ENCODE measurements around the gene DMRT2.

The DMRT2 gene

DNA sequence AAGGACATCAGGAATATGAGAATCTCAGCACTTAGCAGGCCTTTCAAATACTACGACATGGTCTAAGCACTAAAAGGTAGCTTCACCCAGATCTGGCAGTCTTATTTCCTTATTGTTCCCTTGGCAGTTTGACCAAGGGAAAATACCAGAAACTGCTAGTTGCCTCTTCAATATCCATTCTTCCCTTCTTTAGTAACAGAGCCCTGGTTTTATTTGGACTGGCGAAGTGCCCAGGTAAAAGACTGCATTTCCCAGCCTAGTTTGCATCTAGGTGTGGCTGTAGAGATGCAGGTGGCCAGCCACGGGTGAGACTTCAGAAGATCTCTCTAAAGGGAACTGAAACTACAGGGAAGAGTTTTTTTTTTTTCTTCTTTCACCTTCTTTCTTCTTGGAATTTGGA lies 21.6 kb downstream of the DMRT2 start:
- in situ Hi-C loops (cut with MboI; ENCODE audit: low sequenced_read_pairs, unreplicated experiment) = no loop called here
- no peak for DNase-seq (ENCODE audit: low spot score)
- TF ChIP-seq, protein P1, sequence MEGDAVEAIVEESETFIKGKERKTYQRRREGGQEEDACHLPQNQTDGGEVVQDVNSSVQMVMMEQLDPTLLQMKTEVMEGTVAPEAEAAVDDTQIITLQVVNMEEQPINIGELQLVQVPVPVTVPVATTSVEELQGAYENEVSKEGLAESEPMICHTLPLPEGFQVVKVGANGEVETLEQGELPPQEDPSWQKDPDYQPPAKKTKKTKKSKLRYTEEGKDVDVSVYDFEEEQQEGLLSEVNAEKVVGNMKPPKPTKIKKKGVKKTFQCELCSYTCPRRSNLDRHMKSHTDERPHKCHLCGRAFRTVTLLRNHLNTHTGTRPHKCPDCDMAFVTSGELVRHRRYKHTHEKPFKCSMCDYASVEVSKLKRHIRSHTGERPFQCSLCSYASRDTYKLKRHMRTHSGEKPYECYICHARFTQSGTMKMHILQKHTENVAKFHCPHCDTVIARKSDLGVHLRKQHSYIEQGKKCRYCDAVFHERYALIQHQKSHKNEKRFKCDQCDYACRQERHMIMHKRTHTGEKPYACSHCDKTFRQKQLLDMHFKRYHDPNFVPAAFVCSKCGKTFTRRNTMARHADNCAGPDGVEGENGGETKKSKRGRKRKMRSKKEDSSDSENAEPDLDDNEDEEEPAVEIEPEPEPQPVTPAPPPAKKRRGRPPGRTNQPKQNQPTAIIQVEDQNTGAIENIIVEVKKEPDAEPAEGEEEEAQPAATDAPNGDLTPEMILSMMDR (IDR thresholded peaks at IDR 0.05; ENCODE audit: borderline replicate concordance, control extremely low read depth, extremely low read depth, insufficient read depth, missing control alignments) = no peak

DNA sequence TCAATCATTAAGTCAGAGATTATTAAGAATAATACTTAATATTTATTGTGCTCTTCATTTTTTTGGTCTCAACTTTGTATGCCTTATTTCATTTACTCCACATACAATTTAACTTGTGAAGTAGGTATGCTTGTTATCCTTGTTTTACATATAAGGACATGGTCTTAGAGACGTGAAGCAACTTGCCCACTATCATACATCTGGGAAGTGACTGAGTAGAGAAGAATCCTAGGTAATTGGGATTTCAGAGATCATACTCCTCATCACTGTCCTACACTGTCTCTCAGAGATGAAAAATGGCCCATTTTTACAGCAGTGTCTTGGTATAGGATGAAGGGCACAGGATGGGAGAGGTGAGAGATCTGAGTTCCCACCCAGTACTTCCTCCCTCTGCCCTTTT lies 23.3 kb downstream of the DMRT2 start:
- in situ Hi-C loops (cut with MboI; ENCODE audit: low sequenced_read_pairs, unreplicated experiment) = no loop called here
- no peak for DNase-seq (ENCODE audit: low spot score)
- TF ChIP-seq, protein P1 (IDR thresholded peaks at IDR 0.05; ENCODE audit: borderline replicate concordance, control extremely low read depth, extremely low read depth, insufficient read depth, missing control alignments) = no peak

DNA sequence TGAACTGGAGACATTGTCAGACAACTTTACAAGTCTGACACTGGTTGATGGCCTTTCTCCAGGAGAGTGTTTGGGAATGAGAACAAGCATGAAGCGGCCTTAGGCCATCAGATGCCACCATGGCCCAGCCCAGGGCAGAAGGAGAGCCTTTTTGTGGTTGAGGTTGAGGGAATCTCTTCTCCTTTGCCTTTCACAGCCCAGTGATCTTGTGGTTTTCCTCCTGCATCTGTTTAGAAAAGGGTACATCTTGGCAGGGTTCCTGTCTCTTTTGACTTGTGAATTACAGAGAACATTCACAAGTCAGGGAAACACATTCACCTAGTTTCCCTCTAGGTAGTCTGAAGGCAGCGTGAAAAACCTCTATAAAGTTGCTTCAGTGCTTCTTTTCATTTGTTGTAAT lies 27.5 kb downstream of the DMRT2 start:
- DNase-seq (ENCODE audit: low spot score) = no peak
- in situ Hi-C loops (cut with MboI; ENCODE audit: low sequenced_read_pairs, unreplicated experiment) = no loop called here
- TF ChIP-seq, protein P1 (IDR thresholded peaks at IDR 0.05; ENCODE audit: borderline replicate concordance, control extremely low read depth, extremely low read depth, insufficient read depth, missing control alignments) = no peak

DNA sequence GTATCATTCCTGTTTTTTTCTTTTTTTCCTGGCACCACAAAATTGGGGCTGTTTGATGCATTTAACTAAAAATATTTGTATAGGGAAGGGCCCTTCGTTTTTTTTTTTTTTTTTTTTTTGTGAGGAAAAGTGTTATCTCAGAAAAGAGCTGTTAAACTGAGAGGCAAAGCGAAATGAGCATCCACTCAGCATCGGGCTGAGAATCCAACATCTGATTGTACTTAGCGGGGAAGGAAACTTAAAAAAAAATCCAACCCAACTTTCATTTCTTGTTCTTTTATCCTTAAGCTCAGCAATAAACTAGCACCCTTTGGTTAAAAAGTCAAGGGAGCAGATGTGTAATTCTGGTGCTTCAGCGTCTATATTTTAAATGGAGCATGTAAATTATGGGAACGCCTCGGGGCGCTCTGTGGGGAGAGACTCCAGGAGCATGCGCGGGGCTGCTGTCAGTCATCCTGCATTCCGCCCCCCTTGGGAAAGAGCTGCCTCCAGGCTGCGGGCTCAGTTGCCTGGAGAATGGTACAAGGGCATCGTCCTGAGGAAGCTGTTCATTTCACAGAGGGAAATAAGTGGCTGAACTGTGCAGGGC lies 33.3 kb downstream of the DMRT2 start:
- in situ Hi-C loops (cut with MboI; ENCODE audit: low sequenced_read_pairs, unreplicated experiment) = no loop called here
- TF ChIP-seq, protein P1 (IDR thresholded peaks at IDR 0.05; ENCODE audit: borderline replicate concordance, control extremely low read depth, extremely low read depth, insufficient read depth, missing control alignments) = no peak
- no peak for DNase-seq (ENCODE audit: low spot score)

DNA sequence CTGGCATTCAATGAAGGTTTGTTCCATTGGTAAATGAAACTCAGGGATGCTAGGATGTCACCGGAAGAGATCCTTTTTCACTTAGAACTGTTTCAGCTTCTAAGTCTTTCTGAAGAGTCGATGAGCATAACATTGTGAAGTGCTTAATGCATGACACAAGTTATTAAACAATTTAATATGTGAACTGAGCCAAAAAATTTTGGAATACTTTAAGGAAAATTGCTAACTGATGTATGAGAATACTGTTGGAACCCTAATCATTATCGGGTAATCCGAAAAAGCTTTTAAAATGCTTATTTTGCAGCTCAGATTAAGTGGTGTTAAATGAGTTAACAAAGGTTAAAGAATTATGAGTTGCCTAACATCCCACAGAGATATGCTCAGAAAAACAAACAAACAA lies 34.9 kb downstream of the DMRT2 start:
- TF ChIP-seq, protein P1 (IDR thresholded peaks at IDR 0.05; ENCODE audit: borderline replicate concordance, control extremely low read depth, extremely low read depth, insufficient read depth, missing control alignments) = no peak
- in situ Hi-C loops (cut with MboI; ENCODE audit: low sequenced_read_pairs, unreplicated experiment) = no loop called here
- no peak for DNase-seq (ENCODE audit: low spot score)

DNA sequence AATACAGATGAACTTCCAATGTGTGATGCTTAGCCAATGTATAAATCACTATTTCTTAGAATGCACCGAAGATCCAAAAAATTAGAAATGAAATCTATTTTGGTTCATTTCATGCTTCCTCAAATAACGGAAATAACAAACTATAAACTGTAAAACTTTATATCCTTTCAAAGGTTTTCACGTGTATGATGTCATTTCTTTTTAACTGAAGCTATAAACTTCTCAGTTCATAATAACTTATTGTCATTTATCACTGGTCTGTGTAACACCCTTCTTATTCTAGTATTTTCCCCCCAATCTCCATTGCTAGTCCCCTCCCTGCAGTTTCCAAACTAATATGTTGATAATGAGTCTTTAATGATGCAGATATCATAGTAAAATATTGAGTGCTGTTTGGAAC lies 36.4 kb downstream of the DMRT2 start:
- in situ Hi-C loops (cut with MboI; ENCODE audit: low sequenced_read_pairs, unreplicated experiment) = no loop called here
- TF ChIP-seq, protein P1 (IDR thresholded peaks at IDR 0.05; ENCODE audit: borderline replicate concordance, control extremely low read depth, extremely low read depth, insufficient read depth, missing control alignments) = no peak
- DNase-seq (ENCODE audit: low spot score) = no peak

Measured in GM13976 (cell line).